NCI-H2081 treated with DMSO at 0.1 percent for 48 hours (cell line): ENCODE measurements around the gene EDN3.

ENCODE experiments used
- DNase-seq: peaks from one replicate; lab custom pipeline; 2025; lab: John Stamatoyannopoulos, UW

The EDN3 gene

DNA sequence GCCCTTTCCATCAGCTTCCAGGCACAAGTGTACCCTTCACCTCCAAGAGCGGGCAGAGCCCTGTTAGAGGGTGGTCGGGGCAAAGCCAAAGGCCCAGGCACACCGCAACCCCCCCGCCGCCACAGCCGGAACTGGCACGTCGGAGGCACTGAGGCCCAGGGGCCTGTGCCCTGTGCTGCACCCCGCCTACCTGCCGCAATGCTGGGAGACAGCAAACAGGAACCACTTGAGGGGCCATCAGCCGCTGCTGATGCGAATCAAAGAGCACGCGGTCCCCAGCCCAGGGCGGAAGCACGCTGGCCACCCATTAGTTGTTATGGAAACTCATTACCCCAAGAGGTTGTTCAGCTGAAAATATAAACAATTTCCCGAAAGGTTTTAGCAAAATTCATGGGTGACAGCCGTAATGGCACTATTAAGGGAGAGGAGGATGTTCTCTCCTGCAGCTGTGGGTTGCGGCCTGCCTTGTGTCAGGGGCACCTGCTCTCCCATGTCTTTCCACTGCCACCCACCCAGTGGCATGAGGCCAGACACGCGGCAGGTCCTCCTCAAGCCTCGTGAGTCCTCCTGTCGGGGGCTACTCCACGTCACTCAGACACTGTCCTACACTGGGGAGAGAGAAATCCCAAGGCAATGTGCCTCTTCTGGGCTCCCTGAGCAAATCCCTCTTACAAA lies 65.3 kb downstream of the EDN3 start:
- DNase-seq, result no peak

DNA sequence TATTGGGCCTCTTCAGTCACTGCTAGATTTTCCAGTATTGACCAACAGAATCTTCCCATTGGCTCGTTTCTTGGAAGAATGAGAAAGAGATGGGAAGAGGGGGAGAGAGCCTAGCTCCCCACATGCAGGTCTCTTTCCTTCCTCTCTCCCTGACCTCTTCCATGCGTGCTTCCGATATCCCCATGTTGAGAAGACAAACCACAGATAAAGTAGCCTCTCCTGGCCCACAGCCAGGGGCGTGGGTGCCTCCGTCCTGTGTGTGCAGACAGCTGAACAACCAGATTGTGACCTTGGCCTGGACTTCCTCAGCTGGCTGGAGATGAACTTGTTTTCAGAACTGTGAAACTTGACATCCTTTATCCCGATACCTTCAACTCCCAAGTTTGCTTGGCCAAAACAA lies 71.0 kb downstream of the EDN3 start:
- DNase-seq, result no peak

DNA sequence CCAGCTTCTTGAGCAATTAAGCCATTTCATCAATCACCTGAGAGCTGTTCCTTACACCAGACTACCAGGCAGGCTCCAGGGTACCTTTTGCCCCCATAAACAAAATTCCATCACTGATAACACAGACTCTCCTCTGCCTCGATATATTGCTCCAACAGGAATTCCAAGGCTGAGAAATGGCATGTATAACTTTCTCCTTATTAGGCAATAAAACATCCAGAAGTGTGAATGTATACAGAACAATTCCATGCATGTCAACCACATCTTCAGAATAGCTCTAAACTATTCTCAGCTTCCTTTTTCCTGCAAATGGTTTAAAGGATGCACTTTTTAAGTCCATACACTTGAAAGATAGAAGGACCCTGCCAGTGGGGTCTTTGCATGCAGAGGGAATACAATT lies 73.8 kb downstream of the EDN3 start:
- no peak for DNase-seq

DNA sequence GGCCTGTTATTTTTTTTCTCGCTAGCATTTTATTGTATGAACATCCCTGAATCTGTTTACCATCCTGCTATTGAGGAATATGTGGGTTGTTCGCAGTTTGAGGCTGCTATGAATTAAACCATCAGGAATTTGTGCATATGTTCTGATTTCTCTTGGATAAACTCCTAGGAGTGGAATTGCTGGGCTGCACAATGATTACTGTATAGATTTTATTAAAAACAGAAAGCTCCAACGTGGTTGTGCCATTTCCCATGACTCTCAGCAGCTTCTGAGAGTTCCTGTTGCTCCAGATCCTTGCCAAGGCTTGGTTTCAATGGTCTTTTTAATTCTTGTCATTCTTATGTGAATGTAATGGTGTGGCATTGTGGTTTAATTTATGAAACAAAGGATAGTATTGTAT lies 75.1 kb downstream of the EDN3 start:
- DNase-seq, result no peak
